Right atrium auricular region (tissue), 2 donors: ENCODE data around the gene SLIT1. TPM values are rescaled to one million over a fixed set of nuclear protein-coding genes. Genes with fewer than 3 reads are reported as not detected.

Source experiments
- DNase-seq: peaks from one replicate; pipeline ENCODE4 v3.0.0-alpha.2; 2019; ENCODE audit warnings: low spot score
- H3K27ac ChIP-seq, 2 donors: fragments of 200-600 bp; sonication (generic); 1 replicate in 1 of 2; 2 replicates in 1 of 2; pipeline ENCODE4 v1.5.1; 2016 to 2019
- H3K27me3 ChIP-seq, 2 donors: fragments of 200-600 bp; sonication (generic); one replicate each; pipeline versions ENCODE4 v1.5.1 to v1.6.0; 2017 to 2019
- H3K36me3 ChIP-seq: fragments of 200-600 bp; sonication (generic); one replicate; pipeline ENCODE4 v1.5.1; 2016
- H3K4me1 ChIP-seq, 2 donors: fragments of 200-600 bp; sonication (generic); one replicate each; pipeline versions ENCODE4 v1.5.1 to v1.6.0; 2017 to 2019
- H3K4me3 ChIP-seq, 2 donors: fragments of 200-600 bp; sonication (generic); 1 replicate in 1 of 2; 2 replicates in 1 of 2; pipeline ENCODE4 v1.5.1; 2017 to 2019; ENCODE audit warnings: mild to moderate bottlenecking in 1 of 2, moderate library complexity in 1 of 2
- H3K9me3 ChIP-seq, 2 donors: fragments of 200-600 bp; sonication (generic); one replicate each; pipeline ENCODE4 v1.5.1; 2019
- CTCF ChIP-seq, 2 donors: fragments of 200-600 bp; sonication (generic); IDR thresholded peaks; one replicate each; pipeline ENCODE4 v1.5.1; 2019; ENCODE audit warnings: antibody characterized with exemption in 2 of 2
- total RNA-seq, 2 donors: library from RNA; depleted of rRNA; stranded (reverse); fragments of >200 nt; gene quantifications; one replicate each; pipeline ENCODE4 v1.1.0, GENCODE V29; 2016

SLIT1 gene
- total RNA-seq, 2 donors from 2014 or later = not detected

- no peak for TF ChIP-seq CTCF (IDR thresholded peaks at IDR 0.05)
- H3K9me3 ChIP-seq = no peaks in the 10 kb centered on the region
- H3K27ac ChIP-seq = no peak overlapping the region
- no peak for DNase-seq
- no peak overlapping the region for H3K4me3 ChIP-seq
- H3K36me3 ChIP-seq = no peaks in the 10 kb centered on the region
- H3K4me1 ChIP-seq = no peaks in the 10 kb centered on the region
- no peaks in the 10 kb centered on the region for H3K27me3 ChIP-seq
Measured at GRCh38 chr10:97154162-97154561, 31.6 kb downstream of the SLIT1 start.

- no peaks in the 10 kb centered on the region for H3K9me3 ChIP-seq
- DNase-seq = no peak
- no peak for TF ChIP-seq CTCF (IDR thresholded peaks at IDR 0.05)
- H3K27ac ChIP-seq = no peak overlapping the region
- no peak overlapping the region for H3K4me3 ChIP-seq
- H3K27me3 ChIP-seq = no peaks in the 10 kb centered on the region
- no peaks in the 10 kb centered on the region for H3K36me3 ChIP-seq
- no peaks in the 10 kb centered on the region for H3K4me1 ChIP-seq
Measured at GRCh38 chr10:97153270-97153850, 32.4 kb downstream of the SLIT1 start.

GRCh38 chr10:97151307-97151914, 34.3 kb downstream of the SLIT1 start:
- Histone ChIP-seq H3K4me3 (no peak overlapping the region), H3K27me3 (no peaks in the 10 kb centered on the region), H3K27ac (no peak overlapping the region), H3K36me3 (no peaks in the 10 kb centered on the region), H3K4me1 (no peaks in the 10 kb centered on the region), H3K9me3 (no peaks in the 10 kb centered on the region)
- no peak for DNase-seq
- no peak for TF ChIP-seq CTCF (IDR thresholded peaks at IDR 0.05)

GRCh38 chr10:97150616-97151015, 35.1 kb downstream of the SLIT1 start:
- Histone ChIP-seq H3K4me3 (no peak overlapping the region), H3K36me3 (no peaks in the 10 kb centered on the region), H3K27me3 (no peaks in the 10 kb centered on the region), H3K4me1 (no peaks in the 10 kb centered on the region), H3K9me3 (no peaks in the 10 kb centered on the region), H3K27ac (no peak overlapping the region)
- TF ChIP-seq CTCF (IDR thresholded peaks at IDR 0.05) = no peak
- DNase-seq = no peak

GRCh38 chr10:97150013-97150595, 35.7 kb downstream of the SLIT1 start:
- H3K4me3 ChIP-seq = no peak overlapping the region
- TF ChIP-seq CTCF (IDR thresholded peaks at IDR 0.05) = no peak
- no peaks in the 10 kb centered on the region for H3K4me1 ChIP-seq
- no peaks in the 10 kb centered on the region for H3K9me3 ChIP-seq
- no peak for DNase-seq
- no peaks in the 10 kb centered on the region for H3K36me3 ChIP-seq
- no peaks in the 10 kb centered on the region for H3K27me3 ChIP-seq
- H3K27ac ChIP-seq = no peak overlapping the region
